HL-60 (cell line): ENCODE measurements around the gene CARD6.
"Not testable (repeated sequence)": the region's sequence is repeated elsewhere in the genome, so short reads cannot be mapped to it uniquely, and the experiment has no call there.

ENCODE experiments used
- DNase-seq, 2 experiments: peaks; one replicate each; pipeline ENCODE4 v3.0.0-alpha.2; 2010 to 2020; ENCODE audit warnings: low read depth in 1 of 2, low spot score in 1 of 2
- H3K27ac ChIP-seq: fragments of 250-450 bp; sonication (Bioruptor Pico); replicated peaks from 2 replicates; pipeline ENCODE4 v1.5.1; 2020; ENCODE audit warnings: mild to moderate bottlenecking, moderate library complexity
- H3K27me3 ChIP-seq: fragments of 250-450 bp; sonication (Bioruptor Pico); 2 replicates; pipeline ENCODE4 v1.5.1; 2021; ENCODE audit warnings: mild to moderate bottlenecking, moderate library complexity; ENCODE audit not compliant: insufficient read depth, poor library complexity, severe bottlenecking
- H3K4me3 ChIP-seq: replicated peaks from 2 replicates; pipeline ENCODE4 v1.5.1; 2011; ENCODE audit warnings: mild to moderate bottlenecking, control low read depth, low read length; ENCODE audit not compliant: insufficient read depth
- GABPA ChIP-seq: IDR thresholded peaks from 2 replicates; pipeline ENCODE4 v1.6.1; 2012; ENCODE audit warnings: low read depth
- POLR2AphosphoS5 ChIP-seq: IDR thresholded peaks from 2 replicates; pipeline ENCODE4 v1.6.1; 2012; ENCODE audit warnings: low read depth
- REST ChIP-seq: IDR thresholded peaks from 2 replicates; pipeline ENCODE4 v1.6.1; 2012; ENCODE audit warnings: low read depth; ENCODE audit not compliant: insufficient replicate concordance
- SPI1 ChIP-seq: IDR thresholded peaks from 2 replicates; pipeline ENCODE4 v1.6.1; 2012; ENCODE audit warnings: low read depth, mild to moderate bottlenecking, borderline replicate concordance
- TF ChIP-seq, protein P1 (sequence below): IDR thresholded peaks from one replicate; pipeline ENCODE4 v1.5.1; 2011; ENCODE audit warnings: low read length, control low read depth, inconsistent platforms; ENCODE audit not compliant: insufficient read depth

The CARD6 gene

DNA sequence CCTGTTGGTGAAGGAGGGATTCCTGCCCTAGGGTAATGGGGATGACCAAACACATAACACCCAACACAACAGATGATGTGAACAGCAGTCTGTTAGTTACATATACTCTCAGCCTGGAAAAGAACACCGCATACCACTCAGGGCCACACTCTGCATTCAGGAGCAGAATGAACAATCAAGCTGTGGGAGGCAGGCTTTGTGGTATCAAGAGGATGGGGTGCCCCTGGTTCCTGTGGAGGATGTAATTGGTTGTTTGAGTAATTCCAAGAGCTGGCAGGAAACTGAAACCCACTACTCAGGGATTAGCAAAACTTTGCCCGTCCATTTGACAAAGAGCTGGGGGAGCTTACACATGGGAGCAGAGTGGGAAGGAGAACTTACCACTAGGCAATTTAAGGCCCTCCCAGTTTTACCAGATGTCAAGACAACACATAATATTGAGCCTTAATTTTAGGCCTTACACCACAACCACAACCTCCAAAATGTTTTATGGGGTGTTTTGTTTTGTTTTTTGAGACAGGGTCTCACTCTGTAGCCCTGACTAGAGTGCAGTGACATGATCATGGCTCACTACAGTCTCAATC, 27.4 kb upstream of the CARD6 start:
- H3K27me3 ChIP-seq, result no peaks in the 10 kb centered on the region
- DNase-seq, result no peak
- TF ChIP-seq SPI1 (no peak), REST (no peak), GABPA (no peak), POLR2AphosphoS5 (no peak)
- TF ChIP-seq, protein P1, sequence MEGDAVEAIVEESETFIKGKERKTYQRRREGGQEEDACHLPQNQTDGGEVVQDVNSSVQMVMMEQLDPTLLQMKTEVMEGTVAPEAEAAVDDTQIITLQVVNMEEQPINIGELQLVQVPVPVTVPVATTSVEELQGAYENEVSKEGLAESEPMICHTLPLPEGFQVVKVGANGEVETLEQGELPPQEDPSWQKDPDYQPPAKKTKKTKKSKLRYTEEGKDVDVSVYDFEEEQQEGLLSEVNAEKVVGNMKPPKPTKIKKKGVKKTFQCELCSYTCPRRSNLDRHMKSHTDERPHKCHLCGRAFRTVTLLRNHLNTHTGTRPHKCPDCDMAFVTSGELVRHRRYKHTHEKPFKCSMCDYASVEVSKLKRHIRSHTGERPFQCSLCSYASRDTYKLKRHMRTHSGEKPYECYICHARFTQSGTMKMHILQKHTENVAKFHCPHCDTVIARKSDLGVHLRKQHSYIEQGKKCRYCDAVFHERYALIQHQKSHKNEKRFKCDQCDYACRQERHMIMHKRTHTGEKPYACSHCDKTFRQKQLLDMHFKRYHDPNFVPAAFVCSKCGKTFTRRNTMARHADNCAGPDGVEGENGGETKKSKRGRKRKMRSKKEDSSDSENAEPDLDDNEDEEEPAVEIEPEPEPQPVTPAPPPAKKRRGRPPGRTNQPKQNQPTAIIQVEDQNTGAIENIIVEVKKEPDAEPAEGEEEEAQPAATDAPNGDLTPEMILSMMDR, result no peak
- no peak overlapping the region for H3K4me3 ChIP-seq
- H3K27ac ChIP-seq, result no peak overlapping the region

GRCh38 chr5:40823459-40823858, 17.7 kb upstream of the CARD6 start:
- TF ChIP-seq REST, result no peak
- TF ChIP-seq GABPA, result no peak
- TF ChIP-seq POLR2AphosphoS5, result no peak
- TF ChIP-seq, protein P1, result no peak
- TF ChIP-seq SPI1, result no peak
- H3K27me3 ChIP-seq, result no peaks in the 10 kb centered on the region
- no peak overlapping the region for H3K4me3 ChIP-seq
- no peak for DNase-seq
- no peak overlapping the region for H3K27ac ChIP-seq

DNA sequence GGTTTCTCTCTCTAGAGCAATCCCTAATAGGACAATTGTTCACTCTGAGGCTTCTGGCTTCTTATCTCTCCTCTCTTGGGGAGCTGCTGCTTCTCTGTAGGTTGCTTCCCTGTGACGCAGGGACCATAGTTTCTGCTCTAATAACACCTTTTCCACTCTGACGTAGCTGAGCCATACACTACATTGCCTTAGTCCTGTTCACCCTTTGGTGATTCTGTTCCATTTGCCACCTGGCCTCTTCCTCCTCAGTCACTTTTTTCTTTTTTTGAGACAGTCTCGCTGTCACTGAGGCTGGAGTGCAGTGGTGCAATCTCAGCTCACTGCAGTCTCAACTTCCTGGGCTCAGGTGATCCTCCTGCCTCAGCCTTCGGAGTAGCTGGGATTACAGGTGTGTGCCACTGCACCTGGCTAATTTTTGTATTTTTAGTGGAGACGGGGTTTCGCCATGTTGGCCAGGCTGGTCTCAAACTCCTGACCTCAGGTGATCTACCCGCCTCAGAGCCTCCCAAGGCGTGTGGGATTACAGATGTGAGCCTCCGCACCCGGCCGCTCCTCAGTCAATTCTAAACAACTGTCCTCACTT, 15.6 kb upstream of the CARD6 start:
- peak; percentile 12 to 19 for DNase-seq
- H3K4me3 ChIP-seq, H3K27ac ChIP-seq, H3K27me3 ChIP-seq: not testable (repeated sequence)
- peak; percentile 88 for TF ChIP-seq POLR2AphosphoS5

- no peak; the same call in 1 of the 2 replicates for TF ChIP-seq POLR2AphosphoS5
- no peak overlapping the region for H3K27ac ChIP-seq
- DNase-seq, result no peak
- H3K27me3 ChIP-seq, result no peaks in the 10 kb centered on the region
- no peak overlapping the region for H3K4me3 ChIP-seq
Measured at GRCh38 chr5:40826489-40827187, 14.5 kb upstream of the CARD6 start.
